ENCODE data around the gene ARFGAP1. TPM values are rescaled to one million over a fixed set of nuclear protein-coding genes. Genes with fewer than 3 reads are reported as not detected.

The ARFGAP1 gene
- polyA plus RNA-seq, 4 donors = 62.3 to 77.0 (median 67.9) TPM

- DNase-seq (ENCODE audit: low read depth in 4 of 4, low spot score in 3 of 4) = no peak
Measured at GRCh38 chr20:63258781-63259180, 13.8 kb upstream of the ARFGAP1 start.

DNA sequence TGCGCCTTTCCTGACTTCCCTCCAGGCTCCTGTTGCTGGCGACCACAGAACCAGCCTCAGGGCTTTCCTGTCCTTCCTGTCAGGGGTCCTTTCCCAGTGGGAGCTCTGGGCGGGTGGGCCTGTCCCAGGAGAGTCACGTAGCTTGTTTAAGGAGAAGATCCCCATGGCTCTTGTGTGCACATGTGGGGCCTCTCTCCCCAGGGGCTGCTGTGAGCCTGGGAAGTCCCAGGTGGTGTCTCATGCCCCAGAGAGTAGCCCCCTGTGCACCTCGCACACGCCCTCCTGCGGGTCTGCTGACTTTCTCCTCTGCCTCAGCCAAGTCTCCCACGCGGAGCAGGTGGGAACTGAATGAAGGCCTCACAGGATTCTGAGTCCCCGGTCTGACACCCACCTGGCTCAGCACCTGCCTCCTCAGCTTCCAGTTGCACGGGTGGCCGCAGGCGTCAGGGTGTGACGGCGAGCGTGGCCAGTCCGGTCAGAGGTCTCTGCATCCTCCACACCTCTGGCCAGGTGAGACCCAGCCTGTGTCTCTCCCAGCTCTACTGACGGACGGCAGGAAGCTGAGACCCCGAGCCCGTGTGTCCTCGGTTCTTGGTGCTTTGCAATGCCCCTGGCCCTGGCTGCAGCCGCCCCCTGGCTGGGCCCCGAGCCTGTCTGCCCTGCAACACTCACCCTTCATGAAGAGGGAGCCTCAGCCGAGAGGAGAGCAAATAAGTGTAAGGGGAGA lies 12.7 kb upstream of the ARFGAP1 start:
- DNase-seq (ENCODE audit: low read depth in 4 of 4, low spot score in 3 of 4) = no peak

GRCh38 chr20:63260521-63260920 lies 12.1 kb upstream of the ARFGAP1 start:
- no peak for DNase-seq (ENCODE audit: low read depth in 4 of 4, low spot score in 3 of 4)

DNA sequence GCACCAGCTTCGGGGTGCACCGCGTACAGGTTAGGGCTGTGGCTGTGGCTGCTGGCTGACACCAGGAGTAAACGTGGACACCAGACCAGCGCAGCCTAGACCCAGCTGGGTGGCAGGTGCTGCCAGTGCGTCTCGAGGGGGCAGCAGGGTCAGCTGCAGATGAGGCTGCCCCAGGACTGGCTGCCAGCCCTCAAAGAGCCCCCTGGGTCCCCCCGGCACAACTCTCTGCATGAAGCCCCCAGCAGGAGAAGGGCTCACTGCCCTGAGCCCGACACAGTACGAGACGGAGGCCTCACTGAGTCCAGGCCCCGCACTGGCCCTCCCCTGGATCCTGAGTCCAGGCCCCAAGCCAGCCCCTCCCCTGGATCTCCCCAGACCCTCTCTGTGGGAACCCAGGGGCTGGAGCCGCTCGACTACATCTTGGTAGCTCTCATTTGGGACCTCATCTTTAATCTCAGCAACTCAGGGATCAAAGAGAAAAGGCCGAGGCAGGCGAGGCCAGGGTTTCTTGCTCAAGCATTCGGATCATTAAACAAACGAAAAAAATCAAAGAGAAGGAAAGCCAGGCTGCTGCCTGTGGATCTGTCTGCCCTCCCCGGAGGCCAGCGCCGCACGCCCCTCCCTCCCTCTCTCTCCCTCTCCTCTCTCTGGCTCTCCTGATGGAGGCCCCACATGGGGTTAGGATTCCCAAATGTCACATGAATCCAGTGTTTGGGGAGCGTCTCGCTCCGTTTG lies 11.4 kb upstream of the ARFGAP1 start:
- DNase-seq (ENCODE audit: low read depth in 4 of 4, low spot score in 3 of 4) = no peak

- no peak for DNase-seq (ENCODE audit: low read depth in 4 of 4, low spot score in 3 of 4)
Measured at GRCh38 chr20:63261795-63262528, 10.7 kb upstream of the ARFGAP1 start.

DNA sequence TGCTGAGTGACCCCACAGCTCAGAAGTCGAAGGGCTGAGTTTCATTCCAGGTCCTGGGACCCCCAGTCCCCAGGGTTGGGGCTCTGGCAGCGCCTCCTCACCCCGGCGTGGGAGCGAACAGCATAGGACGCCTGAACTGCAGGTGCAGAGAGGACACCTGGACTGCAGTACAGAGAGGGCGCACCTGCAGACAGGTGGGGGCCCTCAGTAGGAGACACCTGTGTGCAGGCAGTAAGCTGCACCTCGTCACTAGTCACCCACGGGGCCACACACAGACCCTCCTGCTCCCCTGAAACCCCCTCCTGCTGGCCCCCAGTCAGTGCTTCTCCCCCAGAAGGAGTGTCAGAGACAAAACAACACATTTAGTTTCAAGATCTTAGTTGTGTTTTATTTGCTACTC lies 9.8 kb upstream of the ARFGAP1 start:
- no peak for DNase-seq (ENCODE audit: low read depth in 4 of 4, low spot score in 3 of 4)

DNA sequence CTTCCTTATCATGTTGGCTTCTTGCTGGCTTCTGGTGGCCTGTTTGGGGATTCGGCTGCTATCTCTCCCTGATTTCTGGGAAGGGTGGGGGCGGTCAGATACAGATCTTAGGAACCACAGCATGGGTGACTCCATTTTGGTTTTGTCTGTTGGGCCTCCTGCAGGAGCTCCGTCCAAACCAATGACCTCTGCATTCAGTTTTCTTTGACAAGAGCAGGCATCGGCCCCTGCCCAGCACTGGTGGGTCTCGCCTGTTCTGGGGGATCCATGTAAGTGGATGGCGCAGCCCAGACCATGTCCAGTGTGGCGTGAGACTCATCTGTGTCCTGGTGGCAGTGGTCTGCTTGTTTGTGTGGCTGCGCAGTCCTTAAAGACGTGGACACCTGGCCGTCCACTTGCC lies 8.6 kb upstream of the ARFGAP1 start:
- no peak for DNase-seq (ENCODE audit: low read depth in 4 of 4, low spot score in 3 of 4)

DNA sequence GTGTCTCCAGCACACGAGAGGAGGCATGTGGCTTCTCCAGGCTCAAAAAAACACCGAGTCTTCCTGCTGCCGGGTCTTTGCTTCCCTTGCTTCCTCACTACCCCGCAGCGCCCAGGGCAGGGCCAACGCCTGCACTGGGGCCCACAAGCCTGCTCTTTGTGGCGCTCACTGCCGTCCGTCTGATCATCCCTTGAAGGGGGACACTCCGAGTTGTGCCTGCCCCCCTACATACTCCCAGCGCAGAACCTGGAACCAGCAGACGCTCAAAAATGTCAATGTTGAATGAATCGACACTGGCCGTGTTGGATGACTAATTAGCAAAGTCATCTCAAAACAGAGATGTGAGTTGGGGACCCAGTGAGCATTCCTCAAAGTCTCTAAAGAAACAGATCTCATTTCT lies 8.1 kb upstream of the ARFGAP1 start:
- DNase-seq (ENCODE audit: low read depth in 4 of 4, low spot score in 3 of 4) = no peak

GRCh38 chr20:63265891-63266515 lies 6.6 kb upstream of the ARFGAP1 start:
- no peak for DNase-seq (ENCODE audit: low read depth in 4 of 4, low spot score in 3 of 4)

- DNase-seq (ENCODE audit: low read depth in 4 of 4, low spot score in 3 of 4) = no peak
Measured at GRCh38 chr20:63267691-63268090, 4.9 kb upstream of the ARFGAP1 start.

GRCh38 chr20:63268256-63268655 lies 4.4 kb upstream of the ARFGAP1 start:
- DNase-seq (ENCODE audit: low read depth in 4 of 4, low spot score in 3 of 4) = no peak

DNA sequence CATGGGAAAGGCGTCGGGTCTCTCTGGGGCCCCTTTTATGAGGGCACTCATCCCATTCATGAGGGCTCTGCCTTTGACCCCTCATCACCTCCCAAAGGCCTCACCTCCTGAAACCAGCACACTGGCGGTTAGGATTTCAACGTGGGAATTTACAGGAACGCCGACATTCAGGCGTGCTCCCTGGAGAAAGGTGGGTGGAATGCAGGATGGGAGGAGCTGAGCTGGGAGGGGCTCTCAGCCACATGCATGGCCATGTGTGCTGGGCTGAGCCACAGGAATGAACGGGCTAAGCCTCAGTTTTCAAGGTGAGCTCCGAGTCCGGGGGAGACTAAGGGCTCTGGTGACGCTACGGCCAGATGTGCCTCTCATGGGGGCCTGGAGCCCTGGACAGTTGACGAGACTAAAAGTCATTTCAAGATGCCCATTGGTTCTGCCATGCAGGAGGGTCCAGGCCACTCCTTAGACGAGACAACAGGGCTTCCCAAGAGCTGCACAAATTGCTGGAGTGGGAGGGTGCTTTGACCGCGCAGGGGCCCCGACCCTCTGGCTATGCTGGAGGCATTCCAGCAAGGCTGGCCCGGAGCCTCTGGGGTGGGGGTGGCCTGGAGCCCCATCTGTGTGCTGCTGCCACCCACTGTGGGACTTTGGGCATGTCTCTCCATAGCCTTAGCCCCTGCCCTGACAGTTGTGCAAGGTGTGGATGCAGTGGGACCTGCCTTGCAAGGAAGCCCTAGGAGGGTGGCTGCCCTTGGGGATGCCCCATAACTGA lies 3.8 kb upstream of the ARFGAP1 start:
- no peak for DNase-seq (ENCODE audit: low read depth in 4 of 4, low spot score in 3 of 4)

GRCh38 chr20:63269724-63270123 lies 2.9 kb upstream of the ARFGAP1 start:
- DNase-seq (ENCODE audit: low read depth in 4 of 4, low spot score in 3 of 4) = no peak

DNA sequence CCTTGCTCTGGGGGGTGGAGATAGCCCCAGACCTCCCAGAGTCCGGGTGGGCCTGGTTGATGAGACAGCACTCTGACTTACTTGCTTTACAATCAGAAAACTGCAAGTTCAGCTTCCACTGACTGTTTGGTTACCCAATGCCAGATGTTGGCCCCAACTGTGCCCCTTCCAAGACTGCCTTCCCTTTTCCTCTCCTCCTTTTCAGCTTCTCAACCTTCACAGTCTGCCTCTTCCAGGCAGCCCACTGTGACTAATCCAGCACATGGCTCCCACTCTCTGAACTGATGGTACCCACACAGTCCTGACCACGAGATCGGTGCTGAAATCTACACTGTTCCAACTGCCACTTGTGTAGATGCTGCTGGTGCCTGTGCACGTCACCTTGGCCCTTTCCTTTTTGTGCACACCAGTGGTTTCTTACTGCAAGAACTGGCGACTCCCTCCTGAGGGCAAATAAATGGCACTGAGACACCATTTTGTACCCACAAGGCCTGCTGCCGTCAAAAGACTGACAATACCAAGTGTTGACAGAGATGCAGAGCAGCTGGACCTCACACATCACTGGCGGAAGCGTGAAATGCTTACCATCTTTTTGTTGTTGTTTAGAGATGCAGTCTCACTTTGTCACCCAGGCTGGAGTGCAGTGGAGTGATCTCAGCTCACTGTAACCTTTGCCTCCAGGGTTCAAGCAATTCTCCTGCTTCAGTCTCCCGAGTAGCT lies 1.8 kb upstream of the ARFGAP1 start:
- DNase-seq (ENCODE audit: low read depth in 4 of 4, low spot score in 3 of 4) = no peak

GRCh38 chr20:63273059-63273579 lies 506 bp downstream of the ARFGAP1 start:
- no peak for DNase-seq (ENCODE audit: low read depth in 4 of 4, low spot score in 3 of 4)

- DNase-seq (ENCODE audit: low read depth in 4 of 4, low spot score in 3 of 4) = no peak
Measured at GRCh38 chr20:63273635-63274380, 1.2 kb downstream of the ARFGAP1 start.

DNA sequence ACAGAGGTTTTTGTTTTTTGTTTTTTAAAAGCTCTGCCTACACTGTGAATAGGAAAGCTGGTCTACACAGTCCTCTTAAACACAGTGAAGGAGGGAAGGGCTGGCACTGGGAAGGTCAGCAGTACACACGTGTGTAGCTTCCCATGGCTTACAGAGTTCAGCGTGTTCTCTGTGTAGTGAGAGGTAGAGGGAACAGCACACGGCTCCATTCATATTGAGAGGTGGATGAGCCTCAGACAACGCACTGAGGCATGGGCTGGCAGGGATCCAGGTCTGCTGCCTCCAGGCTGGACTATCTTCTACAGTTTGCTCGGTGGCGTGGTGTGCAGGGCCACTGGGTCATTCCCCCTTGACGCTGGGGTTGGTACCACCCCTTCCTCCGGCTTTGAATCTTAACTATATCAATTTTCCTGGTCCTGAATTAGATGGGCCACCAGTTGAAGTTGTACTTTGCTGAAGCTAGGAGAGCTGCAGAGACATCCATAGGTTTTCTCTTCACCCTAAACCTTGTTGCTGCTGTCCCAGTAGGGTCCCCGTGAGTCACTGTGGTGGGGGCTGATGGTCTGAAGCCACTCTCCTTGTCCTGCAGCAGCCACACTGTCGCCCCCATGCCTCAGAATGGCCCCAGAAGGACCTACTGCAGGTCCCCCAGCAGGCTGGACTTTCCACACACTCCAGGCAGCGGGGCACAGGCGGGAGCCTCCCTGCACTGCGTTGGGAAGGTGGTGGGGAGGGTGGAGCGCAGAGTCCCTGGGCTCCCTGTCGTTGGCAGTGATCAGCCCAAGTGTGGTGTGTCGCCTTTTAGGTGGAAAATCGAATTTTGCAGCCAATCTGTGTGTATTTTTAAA lies 2.0 kb downstream of the ARFGAP1 start:
- DNase-seq (ENCODE audit: low read depth in 4 of 4, low spot score in 3 of 4) = no peak

DNA sequence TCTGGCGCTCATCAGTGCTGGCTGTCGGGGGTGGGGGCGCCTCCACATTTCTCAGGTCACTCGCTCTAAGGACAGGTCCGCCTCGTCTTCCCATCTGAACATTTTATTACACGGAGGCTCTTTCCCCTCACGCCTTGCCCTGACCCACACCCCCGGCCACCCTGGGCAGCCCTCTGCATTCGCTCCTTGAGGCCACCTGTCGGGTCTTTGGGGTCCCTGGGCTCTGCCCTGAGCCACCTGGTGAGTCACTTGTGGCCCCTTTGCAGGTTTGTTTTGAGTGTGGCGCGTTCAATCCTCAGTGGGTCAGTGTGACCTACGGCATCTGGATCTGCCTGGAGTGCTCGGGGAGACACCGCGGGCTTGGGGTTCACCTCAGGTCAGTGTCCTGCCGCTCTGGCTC lies 3.2 kb downstream of the ARFGAP1 start:
- DNase-seq (ENCODE audit: low read depth in 4 of 4, low spot score in 3 of 4) = no peak

Measured in right renal pelvis (tissue), 4 donors.